Measurements from ENCODE around the gene CDC42EP3. TPM values are rescaled to one million over a fixed set of nuclear protein-coding genes. Genes with fewer than 3 reads are reported as not detected.

CDC42EP3 gene
- total and polyA plus RNA-seq, 9 donors, result 12.0 to 82.7 (median 27.6) TPM

DNA sequence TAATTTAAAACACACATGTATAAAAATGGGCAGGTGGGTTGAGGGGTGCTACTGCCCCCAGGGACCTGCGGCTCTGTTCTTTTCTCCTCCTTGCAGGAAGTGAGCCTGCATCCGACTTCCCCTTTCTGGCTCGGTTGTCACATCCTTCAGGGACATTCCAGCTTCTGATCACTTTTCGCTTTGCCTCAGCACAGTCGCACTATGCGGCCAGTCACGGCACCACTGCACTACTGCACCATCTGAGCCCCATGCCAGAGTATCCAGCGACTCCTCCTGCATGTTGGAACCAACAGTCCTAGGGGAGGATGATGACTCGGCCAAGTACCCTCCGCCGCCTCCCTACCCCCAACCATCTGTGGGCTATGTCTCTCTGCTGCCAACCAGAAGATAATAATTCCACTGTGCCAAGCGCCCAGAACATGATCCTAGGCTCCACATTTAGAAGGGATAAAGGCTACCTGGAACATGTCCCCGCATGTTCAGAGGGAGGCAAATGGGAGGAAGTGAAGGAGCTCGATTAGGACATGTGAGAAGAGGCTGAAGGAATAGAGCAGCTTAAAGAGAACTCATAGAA is 17.6 kb downstream of the CDC42EP3 start:
- intact Hi-C loops (cut with DNase I), result no loop called here
- H3K4me3 ChIP-seq, result no peak overlapping the region
- no peak for DNase-seq

DNA sequence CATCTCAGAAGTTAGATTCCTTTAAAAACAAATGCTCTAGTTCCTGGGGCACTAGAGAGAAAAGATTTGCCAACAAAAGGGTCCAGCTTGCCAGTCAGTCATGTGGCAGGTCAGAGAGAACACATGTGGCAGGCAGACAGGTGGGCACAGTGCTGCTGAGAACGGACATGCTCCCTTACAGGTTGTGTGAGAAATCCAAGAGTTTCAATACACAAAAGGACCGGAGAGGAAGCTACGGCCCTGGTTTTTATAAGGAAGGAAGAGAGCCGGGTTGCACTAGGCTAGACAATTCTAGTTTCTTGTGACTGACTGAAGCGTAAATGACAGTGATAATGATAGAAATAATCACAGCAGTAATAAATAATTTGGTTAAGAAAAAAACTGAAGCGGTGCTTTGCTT is 18.3 kb downstream of the CDC42EP3 start:
- DNase-seq, result no peak
- intact Hi-C loops (cut with DNase I), result no loop called here
- Histone ChIP-seq H3K27me3 (no peaks in the 10 kb centered on the region), H3K27ac (no peak overlapping the region), H3K4me3 (no peak overlapping the region), H3K4me1 (ENCODE audit: insufficient read depth) (peaks cover 11% of the 10 kb centered on the region), H3K9me3 (no peaks in the 10 kb centered on the region), H3K36me3 (no peaks in the 10 kb centered on the region)
- TF ChIP-seq, protein P1, sequence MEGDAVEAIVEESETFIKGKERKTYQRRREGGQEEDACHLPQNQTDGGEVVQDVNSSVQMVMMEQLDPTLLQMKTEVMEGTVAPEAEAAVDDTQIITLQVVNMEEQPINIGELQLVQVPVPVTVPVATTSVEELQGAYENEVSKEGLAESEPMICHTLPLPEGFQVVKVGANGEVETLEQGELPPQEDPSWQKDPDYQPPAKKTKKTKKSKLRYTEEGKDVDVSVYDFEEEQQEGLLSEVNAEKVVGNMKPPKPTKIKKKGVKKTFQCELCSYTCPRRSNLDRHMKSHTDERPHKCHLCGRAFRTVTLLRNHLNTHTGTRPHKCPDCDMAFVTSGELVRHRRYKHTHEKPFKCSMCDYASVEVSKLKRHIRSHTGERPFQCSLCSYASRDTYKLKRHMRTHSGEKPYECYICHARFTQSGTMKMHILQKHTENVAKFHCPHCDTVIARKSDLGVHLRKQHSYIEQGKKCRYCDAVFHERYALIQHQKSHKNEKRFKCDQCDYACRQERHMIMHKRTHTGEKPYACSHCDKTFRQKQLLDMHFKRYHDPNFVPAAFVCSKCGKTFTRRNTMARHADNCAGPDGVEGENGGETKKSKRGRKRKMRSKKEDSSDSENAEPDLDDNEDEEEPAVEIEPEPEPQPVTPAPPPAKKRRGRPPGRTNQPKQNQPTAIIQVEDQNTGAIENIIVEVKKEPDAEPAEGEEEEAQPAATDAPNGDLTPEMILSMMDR (IDR thresholded peaks at IDR 0.05), result no peak
- TF ChIP-seq POLR2A (IDR thresholded peaks at IDR 0.05), result no peak
- TF ChIP-seq EP300 (IDR thresholded peaks at IDR 0.05), result no peak
- WGBS, 3 donors, result 69 to 76% (median 72%) methylated on average over 6 of the region's 6 CpGs

More for the DNA sequence above, 17.6 kb downstream of the CDC42EP3 start:
- peaks cover 11% of the 10 kb centered on the region for H3K4me1 ChIP-seq (ENCODE audit: insufficient read depth)
- 74 to 79% (median 79%) methylated on average over 14 of the region's 14 CpGs for WGBS, 3 donors
- H3K27ac ChIP-seq, result no peak overlapping the region
- no peaks in the 10 kb centered on the region for H3K9me3 ChIP-seq
- H3K36me3 ChIP-seq, result no peaks in the 10 kb centered on the region
- H3K27me3 ChIP-seq, result no peaks in the 10 kb centered on the region
- TF ChIP-seq POLR2A (IDR thresholded peaks at IDR 0.05) (no peak), EP300 (IDR thresholded peaks at IDR 0.05) (no peak)
- TF ChIP-seq, protein P1 (IDR thresholded peaks at IDR 0.05), result no peak

DNA sequence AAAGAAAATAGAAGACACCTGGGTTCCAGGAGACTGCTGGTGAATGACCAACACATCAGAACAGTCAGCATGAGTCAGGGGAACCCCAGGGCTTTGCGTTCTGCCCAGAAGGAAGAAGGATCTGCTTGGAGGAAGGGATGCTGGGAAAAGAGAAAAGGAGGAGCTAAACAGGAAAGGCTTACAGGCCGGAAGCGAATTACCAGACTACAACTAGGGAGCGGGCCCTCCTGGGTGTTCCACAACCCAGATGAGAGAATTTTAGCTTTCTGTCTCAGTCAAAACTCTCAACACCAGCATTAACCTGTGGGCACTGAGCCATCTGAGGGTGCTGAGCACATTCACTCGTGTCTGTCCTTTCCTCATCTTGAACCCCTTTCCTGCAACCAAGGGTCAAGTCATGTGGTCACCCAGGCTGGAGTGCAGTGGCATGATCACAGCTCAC is 19.2 kb downstream of the CDC42EP3 start:
- no peak for TF ChIP-seq POLR2A (IDR thresholded peaks at IDR 0.05)
- TF ChIP-seq, protein P1 (IDR thresholded peaks at IDR 0.05), result no peak
- intact Hi-C loops (cut with DNase I), result no loop called here
- no peaks in the 10 kb centered on the region for H3K27me3 ChIP-seq
- H3K27ac ChIP-seq, result no peak overlapping the region
- DNase-seq, result no peak
- H3K4me3 ChIP-seq, result no peak overlapping the region
- H3K9me3 ChIP-seq, result no peaks in the 10 kb centered on the region
- H3K4me1 ChIP-seq (ENCODE audit: insufficient read depth), result peaks cover 7% of the 10 kb centered on the region
- WGBS, 3 donors, result 82 to 85% (median 84%) methylated on average over 5 of the region's 5 CpGs
- H3K36me3 ChIP-seq, result no peaks in the 10 kb centered on the region

DNA sequence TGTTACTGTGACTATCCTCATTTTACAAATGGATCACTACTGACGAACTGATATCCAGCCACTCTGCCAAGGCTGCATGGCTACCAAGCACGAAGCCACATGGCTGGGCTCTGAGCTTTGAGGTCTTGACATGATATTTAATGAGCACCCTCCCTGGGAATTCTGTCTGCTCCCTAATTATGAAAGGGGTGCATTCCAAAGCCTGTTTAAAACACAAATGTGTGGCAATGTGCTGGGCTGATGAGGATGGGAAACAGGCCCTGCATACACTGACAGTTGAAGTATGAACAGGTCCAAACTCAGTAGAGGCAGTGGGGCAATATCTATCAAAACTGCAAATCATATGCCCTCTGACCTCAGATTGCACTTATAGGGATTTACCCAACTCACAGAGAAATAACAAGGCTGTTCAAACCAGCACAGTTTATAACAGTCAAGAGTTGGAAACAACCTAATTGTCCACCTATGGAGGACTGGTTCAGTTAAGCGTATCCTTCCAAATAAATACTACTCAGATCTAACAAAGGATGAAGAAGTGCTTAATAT is 20.8 kb downstream of the CDC42EP3 start:
- TF ChIP-seq, protein P1 (IDR thresholded peaks at IDR 0.05), result no peak
- TF ChIP-seq POLR2A (IDR thresholded peaks at IDR 0.05) (no peak), EP300 (IDR thresholded peaks at IDR 0.05) (no peak)
- no peak overlapping the region for H3K4me3 ChIP-seq
- intact Hi-C loops (cut with DNase I), result no loop called here
- H3K36me3 ChIP-seq, result no peaks in the 10 kb centered on the region
- 90 to 98% (median 92%) methylated on average over 3 of the region's 3 CpGs for WGBS, 3 donors
- no peak overlapping the region for H3K27ac ChIP-seq
- H3K9me3 ChIP-seq, result no peaks in the 10 kb centered on the region
- no peaks in the 10 kb centered on the region for H3K27me3 ChIP-seq
- no peak for DNase-seq
- H3K4me1 ChIP-seq (ENCODE audit: insufficient read depth), result peaks cover 7% of the 10 kb centered on the region
